Measurements from ENCODE around the gene LFNG. TPM values are rescaled to one million over a fixed set of nuclear protein-coding genes. Genes with fewer than 3 reads are reported as not detected.

Gene LFNG
- total and polyA plus RNA-seq, 4 donors: 11.5 to 47.6 (median 23.7) TPM

DNA sequence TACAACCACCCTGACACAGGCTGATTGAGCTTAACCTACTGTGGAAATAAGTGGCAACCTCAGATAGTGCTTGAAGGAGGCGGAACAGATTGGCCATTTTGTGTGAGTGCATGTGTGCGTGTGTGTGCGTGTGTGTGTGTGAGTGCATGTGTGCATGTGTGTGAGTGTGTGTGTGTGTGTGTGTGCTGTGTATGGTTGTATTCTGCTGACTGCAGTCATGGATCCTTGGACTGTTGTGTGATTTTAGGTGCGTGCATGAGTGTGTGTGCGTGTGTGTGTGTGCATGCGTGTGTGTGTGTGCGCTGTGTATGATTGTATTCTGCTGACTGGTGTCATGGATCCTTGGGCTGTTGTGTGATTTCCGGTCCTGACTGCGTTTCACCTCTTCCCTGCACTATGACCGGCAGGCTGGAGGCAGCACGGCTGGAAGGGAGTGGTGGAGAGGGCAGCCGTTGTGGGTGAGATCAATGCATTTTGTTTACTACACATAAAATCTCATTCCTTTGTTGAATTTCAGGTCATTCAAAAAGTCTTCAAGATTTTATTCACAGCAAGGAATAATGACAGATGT lies 45.5 kb downstream of the LFNG start:
- H3K27ac ChIP-seq (ENCODE audit: low read depth in 1 of 2, low read length in 1 of 2): peak overlapping the region in 1 of 2 donors; percentile 18
- peaks cover 0 to 2% (median 0%) of the 10 kb centered on the region in 4 donors for H3K9me3 ChIP-seq (ENCODE audit: control insufficient read depth in 4 of 4, insufficient read depth in 3 of 4, low read length in 3 of 4)
- H3K9ac ChIP-seq (ENCODE audit: insufficient read depth in 1 of 2, low read length in 2 of 2): no peak overlapping the region
- no peak for ATAC-seq (ENCODE audit: insufficient read depth, low FRiP score)
- H3K36me3 ChIP-seq (ENCODE audit: control insufficient read depth in 4 of 4, insufficient read depth in 4 of 4, low read length in 4 of 4): peaks cover 0 to 2% (median under 1%) of the 10 kb centered on the region in 4 donors
- H3K4me1 ChIP-seq (ENCODE audit: control insufficient read depth in 5 of 5, insufficient read depth in 5 of 5, low read length in 5 of 5): peaks cover 0 to 22% (median 7%) of the 10 kb centered on the region in 5 donors
- 85% methylated on average over 12 of the region's 12 CpGs for WGBS, 2 donors
- DNase-seq: peak; percentile 25 to 65 (median 40)
- no peaks in the 10 kb centered on the region for H3K27me3 ChIP-seq (ENCODE audit: control insufficient read depth in 3 of 3, insufficient read depth in 3 of 3, low read length in 2 of 3)
- TF ChIP-seq, protein P1, sequence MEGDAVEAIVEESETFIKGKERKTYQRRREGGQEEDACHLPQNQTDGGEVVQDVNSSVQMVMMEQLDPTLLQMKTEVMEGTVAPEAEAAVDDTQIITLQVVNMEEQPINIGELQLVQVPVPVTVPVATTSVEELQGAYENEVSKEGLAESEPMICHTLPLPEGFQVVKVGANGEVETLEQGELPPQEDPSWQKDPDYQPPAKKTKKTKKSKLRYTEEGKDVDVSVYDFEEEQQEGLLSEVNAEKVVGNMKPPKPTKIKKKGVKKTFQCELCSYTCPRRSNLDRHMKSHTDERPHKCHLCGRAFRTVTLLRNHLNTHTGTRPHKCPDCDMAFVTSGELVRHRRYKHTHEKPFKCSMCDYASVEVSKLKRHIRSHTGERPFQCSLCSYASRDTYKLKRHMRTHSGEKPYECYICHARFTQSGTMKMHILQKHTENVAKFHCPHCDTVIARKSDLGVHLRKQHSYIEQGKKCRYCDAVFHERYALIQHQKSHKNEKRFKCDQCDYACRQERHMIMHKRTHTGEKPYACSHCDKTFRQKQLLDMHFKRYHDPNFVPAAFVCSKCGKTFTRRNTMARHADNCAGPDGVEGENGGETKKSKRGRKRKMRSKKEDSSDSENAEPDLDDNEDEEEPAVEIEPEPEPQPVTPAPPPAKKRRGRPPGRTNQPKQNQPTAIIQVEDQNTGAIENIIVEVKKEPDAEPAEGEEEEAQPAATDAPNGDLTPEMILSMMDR (IDR thresholded peaks at IDR 0.05; ENCODE audit: control extremely low read depth, extremely low read depth): no peak
- no peak overlapping the region for H3K4me3 ChIP-seq

DNA sequence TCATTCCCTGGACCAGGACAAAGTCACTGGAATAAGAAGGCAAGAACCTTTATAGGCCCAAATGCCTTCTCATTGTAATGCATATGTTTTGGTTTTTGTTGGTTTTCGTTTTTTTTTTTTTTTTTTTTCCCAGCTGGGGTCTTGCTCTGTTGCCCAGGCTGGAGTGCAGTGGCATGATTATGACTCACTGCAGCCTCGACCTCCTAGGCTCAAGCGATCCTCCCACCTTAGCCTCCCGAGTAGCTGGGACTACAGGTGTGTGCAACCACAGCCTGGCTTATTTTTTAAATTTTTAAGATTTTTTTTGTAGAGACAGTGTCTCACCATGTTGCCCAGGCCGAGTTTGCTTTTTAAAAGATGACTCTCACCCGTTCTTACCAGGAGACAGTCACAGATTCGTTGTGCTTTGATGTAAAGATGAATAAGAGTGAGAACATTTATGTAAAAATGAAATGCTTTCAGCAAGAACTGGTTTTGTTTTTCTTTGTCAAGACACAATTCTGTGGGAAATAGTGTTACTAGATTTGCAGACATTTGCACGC lies 46.8 kb downstream of the LFNG start:
- H3K4me1 ChIP-seq (ENCODE audit: control insufficient read depth in 5 of 5, insufficient read depth in 5 of 5, low read length in 5 of 5): peaks cover 0 to 20% (median 5%) of the 10 kb centered on the region in 5 donors
- peaks cover 0 to 2% (median under 1%) of the 10 kb centered on the region in 4 donors for H3K36me3 ChIP-seq (ENCODE audit: control insufficient read depth in 4 of 4, insufficient read depth in 4 of 4, low read length in 4 of 4)
- no peak overlapping the region for H3K9ac ChIP-seq (ENCODE audit: insufficient read depth in 1 of 2, low read length in 2 of 2)
- ATAC-seq (ENCODE audit: insufficient read depth, low FRiP score): no peak
- DNase-seq: no peak
- peaks cover 0 to 2% (median 0%) of the 10 kb centered on the region in 4 donors for H3K9me3 ChIP-seq (ENCODE audit: control insufficient read depth in 4 of 4, insufficient read depth in 3 of 4, low read length in 3 of 4)
- H3K27ac ChIP-seq (ENCODE audit: low read depth in 1 of 2, low read length in 1 of 2): no peak overlapping the region
- TF ChIP-seq, protein P1 (IDR thresholded peaks at IDR 0.05; ENCODE audit: control extremely low read depth, extremely low read depth): no peak
- no peaks in the 10 kb centered on the region for H3K27me3 ChIP-seq (ENCODE audit: control insufficient read depth in 3 of 3, insufficient read depth in 3 of 3, low read length in 2 of 3)
- 83 to 92% methylated on average over 8 of the region's 8 CpGs for WGBS, 2 donors
- no peak overlapping the region for H3K4me3 ChIP-seq

DNA sequence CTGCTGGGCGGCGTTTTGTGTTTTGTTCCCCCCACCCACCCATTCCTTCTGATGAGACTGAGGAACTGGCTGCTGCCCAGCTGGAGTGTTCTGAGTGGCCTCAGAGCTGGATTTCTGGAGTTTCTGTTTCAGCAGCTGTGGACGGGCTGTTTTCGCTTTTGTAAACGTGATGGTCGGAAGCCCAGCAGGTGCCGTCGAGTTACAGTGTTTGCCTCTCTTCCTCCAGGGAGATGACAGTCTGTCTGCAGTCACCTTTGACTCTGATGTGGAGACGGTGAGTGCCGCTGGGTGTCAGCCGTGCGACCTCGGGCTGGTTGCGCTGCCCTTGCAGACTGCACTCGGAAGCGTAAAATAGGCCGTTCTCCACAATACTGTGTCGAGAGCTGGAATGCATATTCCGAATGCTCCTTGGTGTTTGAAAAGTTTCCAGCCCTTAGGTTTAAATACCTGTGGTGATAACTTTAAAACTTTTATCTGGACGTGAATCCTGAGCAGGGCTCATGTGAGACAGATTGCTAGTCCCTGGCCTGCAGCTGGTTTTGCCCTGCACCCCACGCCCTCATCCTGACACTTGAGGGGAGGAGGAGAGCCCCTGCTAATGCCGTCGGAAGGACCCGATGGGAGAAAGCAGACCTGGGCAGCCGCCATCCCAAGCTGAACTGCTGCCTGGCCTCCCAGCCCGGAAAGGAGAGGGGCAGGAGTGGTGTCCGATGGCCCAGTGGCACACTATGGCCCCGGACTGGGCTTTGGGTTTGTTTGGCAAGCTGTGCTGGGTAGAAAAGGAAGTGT lies 47.5 kb downstream of the LFNG start:
- 76% methylated on average over 28 of the region's 28 CpGs for WGBS, 2 donors
- Histone ChIP-seq H3K27ac (ENCODE audit: low read depth in 1 of 2, low read length in 1 of 2) (no peak overlapping the region), H3K4me1 (ENCODE audit: control insufficient read depth in 5 of 5, insufficient read depth in 5 of 5, low read length in 5 of 5) (peaks cover 0 to 20% (median 5%) of the 10 kb centered on the region in 5 donors), H3K27me3 (ENCODE audit: control insufficient read depth in 3 of 3, insufficient read depth in 3 of 3, low read length in 2 of 3) (no peaks in the 10 kb centered on the region), H3K9me3 (ENCODE audit: control insufficient read depth in 4 of 4, insufficient read depth in 3 of 4, low read length in 3 of 4) (peaks cover 0 to 2% (median 0%) of the 10 kb centered on the region in 4 donors), H3K36me3 (ENCODE audit: control insufficient read depth in 4 of 4, insufficient read depth in 4 of 4, low read length in 4 of 4) (peaks cover 0 to 3% (median 1%) of the 10 kb centered on the region in 4 donors), H3K9ac (ENCODE audit: insufficient read depth in 1 of 2, low read length in 2 of 2) (no peak overlapping the region), H3K4me3 (no peak overlapping the region)
- TF ChIP-seq, protein P1 (IDR thresholded peaks at IDR 0.05; ENCODE audit: control extremely low read depth, extremely low read depth): no peak
- ATAC-seq (ENCODE audit: insufficient read depth, low FRiP score): no peak
- peak in 2 of 3 donors; percentile 13 to 30 for DNase-seq

Measured in lung (tissue), 12 donors.